Stimulated activated CD4-positive, alpha-beta T cell treated with anti-CD3 and anti-CD28 coated beads, Interleukin-1b, Interleukin-23, amount 100 ng/mL, for 4 hours (primary cell): ENCODE measurements around the gene HDLBP.

Experiments used
- DNase-seq, 2 donors: peaks; one replicate each; pipeline ENCODE4 v3.0.0-alpha.2; 2020; ENCODE audit warnings: low read depth in 2 of 2

The HDLBP gene

GRCh38 chr2:241195506-241196130 lies 119.9 kb downstream of the HDLBP start:
- no peak for DNase-seq

GRCh38 chr2:241194811-241195210 lies 120.7 kb downstream of the HDLBP start:
- DNase-seq, result no peak

DNA sequence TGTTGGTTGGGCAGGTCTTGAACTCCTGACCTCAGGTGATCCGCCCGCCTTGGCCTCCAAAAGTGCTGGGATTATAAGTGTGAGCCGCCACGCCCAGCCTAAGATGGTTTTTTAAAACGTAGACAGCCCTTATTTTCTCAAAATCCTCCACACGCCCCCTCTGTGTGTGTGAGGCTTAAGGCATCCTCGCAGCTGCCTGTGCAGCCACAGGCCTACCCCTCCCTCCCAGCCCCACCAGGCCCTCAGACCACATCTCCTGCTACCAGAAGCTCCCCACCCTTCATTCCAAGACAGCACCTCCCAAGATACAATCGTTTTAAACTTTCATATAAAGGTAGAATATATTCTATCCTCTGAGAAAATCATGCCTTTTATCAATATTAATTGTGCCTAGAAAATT lies 122.2 kb downstream of the HDLBP start:
- no peak for DNase-seq

DNA sequence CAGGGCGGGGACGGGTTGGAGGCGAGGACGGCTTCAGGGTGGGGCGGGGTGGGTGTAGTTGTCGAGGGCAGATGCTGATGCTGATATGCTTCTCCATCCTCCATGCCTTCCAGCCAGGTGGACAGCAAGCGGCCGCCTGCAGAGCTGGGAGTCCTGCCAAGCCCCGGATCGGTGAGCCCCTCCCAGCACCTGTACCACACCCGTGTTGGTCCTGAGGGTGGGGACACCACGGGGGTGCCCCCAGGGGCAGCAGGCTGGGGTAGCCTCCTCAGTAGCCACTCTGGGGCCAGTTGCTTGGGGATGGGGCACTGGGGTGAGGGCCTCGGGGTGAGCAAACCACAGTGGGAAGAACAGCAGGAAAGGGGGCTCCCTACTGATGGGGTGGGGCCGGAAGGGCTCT lies 124.4 kb downstream of the HDLBP start:
- DNase-seq, result no peak

GRCh38 chr2:241190291-241190981 lies 125.0 kb downstream of the HDLBP start:
- no peak for DNase-seq

- DNase-seq, result no peak
Observed at GRCh38 chr2:241189856-241190201, 125.6 kb downstream of the HDLBP start.

GRCh38 chr2:241189093-241189855 lies 126.2 kb downstream of the HDLBP start:
- DNase-seq, result no peak

GRCh38 chr2:241188361-241189092 lies 126.9 kb downstream of the HDLBP start, which contains the start of gene ANO7:
TSS of gene ANO7 (plus strand) at chr2:241188677. CDS start at chr2:241190064, 1,387 bp downstream.
- no peak for DNase-seq

- DNase-seq, result no peak
Observed at GRCh38 chr2:241187918-241188234, 127.6 kb downstream of the HDLBP start.

DNA sequence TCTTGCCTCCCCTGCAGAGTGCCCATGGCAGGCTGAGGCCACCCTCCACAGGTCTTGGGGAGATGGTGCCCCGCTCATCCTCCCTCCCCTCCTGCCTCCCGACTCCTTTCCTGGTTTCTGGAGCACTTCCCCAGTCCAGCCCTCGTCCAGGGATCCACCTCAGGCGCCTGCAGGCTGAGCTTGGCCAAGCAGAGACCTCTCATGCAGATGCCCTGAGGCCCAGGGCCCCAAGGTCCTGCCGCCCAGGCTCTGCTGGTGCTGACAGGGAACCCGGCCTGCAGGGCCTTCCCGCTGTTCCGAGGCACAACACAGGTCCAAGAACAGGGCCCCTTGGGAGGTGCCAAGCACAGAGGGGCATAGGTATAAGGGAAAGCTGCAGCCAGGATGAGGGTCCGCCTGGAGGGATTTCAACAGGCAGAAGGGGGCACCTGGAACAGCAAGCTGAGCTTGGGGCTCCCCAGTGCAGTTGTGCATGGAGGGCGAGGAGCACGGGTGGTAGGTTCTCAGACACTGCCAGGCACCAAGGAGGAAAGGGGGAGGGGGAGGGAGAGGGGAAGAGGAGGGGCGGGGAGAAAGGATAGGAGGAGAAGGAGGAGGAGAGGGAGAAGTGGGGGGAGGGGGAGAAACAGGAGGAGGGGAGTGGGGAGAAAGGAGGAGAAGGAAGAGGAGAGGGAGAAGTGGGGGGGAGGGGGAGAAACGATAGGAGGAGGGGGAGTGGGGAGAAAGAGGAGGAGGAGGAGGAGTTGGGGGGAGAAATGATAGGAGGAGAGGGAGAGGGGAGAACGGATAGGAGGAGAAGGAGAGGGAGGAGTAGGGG lies 128.2 kb downstream of the HDLBP start:
- no peak for DNase-seq

DNA sequence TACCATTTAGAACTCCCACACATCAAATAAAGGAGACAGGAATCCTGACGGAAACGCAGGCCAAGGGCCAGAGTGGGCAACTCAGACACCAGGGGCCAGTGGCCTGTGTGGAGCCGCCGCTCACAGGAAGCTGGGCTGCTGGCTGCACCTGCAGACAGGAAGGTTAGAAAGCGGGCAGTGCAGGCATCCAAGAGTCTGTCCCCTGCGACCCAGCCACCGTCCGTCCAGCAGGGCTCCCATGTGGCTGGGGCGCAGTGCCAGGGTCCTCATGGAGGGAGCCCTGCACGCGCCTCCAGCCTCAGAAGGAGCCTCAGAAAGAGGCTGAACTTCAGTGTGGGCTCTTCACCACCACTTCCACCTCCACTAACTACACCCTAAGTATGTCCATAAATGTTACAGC lies 129.5 kb downstream of the HDLBP start:
- DNase-seq, result no peak

- DNase-seq, result no peak
Observed at GRCh38 chr2:241184901-241185300, 130.6 kb downstream of the HDLBP start.

DNA sequence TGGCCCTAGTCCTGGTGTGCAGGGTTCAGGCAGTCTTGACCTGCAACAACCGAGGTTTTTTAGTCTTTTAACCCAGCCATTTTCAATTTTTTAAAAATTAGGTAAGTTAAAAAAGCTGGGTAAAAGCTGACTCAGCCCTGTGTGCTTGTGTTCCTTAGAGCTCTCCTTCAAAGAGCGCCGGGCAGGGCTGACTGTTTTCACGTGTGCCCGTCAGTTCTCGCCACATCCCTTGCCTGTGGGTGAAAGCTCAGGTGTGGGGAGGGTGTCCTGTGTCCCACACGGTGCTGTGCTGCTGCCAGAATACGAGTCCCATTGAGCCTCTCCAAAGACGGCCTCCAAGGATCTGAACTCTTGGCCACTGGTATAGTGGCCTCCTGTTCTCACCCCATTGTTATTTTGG lies 132.3 kb downstream of the HDLBP start:
- no peak for DNase-seq

GRCh38 chr2:241182531-241183133 lies 132.8 kb downstream of the HDLBP start:
- DNase-seq, result no peak

DNA sequence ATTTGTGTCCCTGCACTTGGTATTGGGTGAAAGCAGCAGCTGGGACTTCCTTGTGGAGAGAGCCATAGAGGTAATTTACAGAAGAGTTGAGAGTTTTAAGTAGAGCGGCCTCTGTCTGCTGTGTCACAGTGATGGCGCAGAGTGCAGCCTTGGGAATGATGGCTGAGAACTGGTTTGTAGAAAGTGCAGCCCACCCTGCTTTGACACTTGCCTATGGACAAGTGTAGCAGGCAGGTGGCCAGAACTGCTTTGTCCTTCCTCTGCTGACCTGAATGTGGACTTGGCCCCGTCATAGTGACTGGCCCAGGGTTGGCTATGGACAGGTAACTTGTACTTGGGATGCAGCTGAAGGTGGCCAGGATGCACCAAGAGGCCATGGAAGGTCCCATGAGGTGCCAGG lies 133.3 kb downstream of the HDLBP start:
- no peak for DNase-seq

DNA sequence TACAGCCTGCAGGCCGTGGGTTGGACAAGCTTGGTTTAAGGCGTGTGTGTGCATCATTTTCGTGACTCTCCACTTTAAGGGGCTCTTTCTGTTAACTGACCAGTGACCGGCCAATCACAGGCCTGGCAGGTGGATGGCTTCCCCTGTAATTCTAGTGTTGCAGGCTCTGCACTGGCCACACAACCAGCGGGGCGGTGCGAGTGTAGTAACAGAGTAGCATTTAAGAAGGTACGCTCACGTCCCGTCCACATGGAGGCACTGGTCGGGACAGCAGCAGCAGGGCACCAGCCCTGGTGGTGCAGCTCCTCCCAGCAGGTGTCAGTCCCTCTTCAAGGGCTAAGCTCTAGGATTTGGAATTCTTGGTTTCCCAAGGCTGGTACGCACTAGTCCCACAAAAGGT lies 135.0 kb downstream of the HDLBP start:
- DNase-seq, result no peak

DNA sequence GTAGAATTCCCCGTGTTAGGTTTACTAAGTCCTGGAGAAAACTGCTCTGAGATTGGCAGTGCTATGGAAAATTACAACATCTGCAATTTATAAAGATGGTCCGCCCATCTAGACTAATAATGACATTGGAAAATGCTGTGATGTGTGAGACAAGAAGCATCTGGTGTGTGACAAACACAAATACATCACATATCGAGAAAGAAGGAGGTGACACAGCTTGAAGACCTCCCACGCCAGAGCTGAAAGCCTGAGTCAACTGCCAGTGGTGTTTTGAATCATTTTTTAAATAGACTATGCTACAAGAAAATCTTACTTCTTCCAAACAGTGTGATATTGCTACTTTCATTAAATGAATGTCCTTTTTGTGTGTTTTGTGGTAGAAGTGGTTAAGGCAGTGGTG lies 135.6 kb downstream of the HDLBP start:
- no peak for DNase-seq

GRCh38 chr2:241178961-241179360 lies 136.5 kb downstream of the HDLBP start:
- DNase-seq, result no peak

DNA sequence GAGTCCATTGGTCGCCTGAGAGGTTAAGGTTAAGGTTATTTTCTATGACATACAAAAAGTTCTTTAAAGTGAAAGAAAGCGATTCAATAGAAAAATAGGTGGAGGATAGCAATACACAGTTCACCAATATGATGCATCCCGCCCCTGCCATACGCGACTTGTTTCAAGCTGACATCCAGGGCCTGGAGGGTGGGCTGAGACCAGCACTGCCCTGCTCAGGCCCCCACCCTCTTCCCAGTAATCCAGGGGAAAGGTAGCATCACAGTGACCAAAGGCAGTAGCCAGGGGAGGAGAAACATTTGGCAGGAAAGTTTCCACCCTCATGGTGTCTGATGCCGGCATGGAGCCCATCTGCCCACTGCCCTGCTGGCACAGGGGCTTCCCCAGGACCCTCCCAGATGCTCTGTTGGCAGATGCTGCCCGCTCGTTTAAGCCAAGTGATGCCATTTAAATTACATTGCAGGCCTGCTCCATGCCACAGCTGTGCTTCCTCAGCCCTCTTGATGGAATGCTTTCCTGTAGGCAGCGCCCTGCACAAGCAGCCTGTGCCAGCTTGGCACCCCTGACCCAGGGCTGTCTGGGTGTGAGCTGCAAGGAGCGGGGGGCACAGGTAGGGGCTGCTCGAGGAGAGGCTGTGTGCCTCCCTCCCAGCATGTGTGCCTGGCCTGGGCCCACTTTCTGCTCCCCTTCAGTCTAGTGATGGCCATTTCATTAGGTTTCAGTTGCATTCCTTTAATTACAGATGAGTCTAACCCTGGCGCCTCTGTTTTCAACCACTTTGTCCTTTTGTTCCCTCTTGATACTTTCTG lies 137.7 kb downstream of the HDLBP start:
- DNase-seq, result no peak
